ENCODE measurements around the gene FAM13B.

FAM13B gene

DNA sequence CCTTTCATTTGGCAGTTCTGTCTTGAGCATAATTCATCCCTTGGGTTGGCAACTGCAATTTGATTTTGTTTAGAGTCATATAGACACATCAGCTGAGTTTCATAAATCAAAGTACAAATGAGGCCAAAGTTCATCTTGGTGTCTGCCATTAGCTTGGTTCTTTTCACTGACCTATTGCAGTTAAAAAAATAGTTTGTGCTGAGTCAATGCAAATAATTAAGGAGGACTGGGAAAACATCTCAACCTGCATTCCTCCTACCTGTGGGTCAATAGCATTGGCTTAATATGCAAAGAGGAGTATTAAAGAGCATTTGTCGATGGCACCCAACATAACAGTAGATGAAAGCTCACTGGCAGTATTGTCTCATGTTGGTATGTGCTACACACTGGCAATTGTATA is 142.0 kb downstream of the FAM13B start:
- no peak for DNase-seq

- DNase-seq, result peak; percentile 90
These were observed 143.8 kb downstream of the FAM13B start, which contains the start of gene PKD2L2 for GRCh38 chr5:137888863-137889759. Gene PKD2L2 (plus strand): TSS chr5:137889457. CDS start chr5:137889492, 35 bp downstream.

DNA sequence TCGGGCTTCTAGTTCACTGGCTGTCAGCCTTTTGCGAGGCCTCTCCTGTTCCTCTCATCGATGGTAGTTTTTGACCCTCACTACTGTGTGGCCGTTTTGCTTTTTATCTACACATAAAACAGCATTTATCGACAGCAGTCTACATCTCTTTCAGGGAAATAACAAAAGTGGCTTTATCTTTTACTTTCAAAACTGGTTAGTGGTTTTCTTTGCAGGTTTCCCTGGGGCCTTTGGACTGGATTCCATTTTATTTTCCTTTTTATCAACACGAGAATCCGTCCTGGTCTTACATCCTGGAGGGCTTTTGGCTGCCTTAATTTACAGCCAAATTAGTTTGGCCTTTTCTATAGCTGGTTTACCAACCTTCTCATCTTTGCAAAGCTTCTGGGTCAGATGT is 144.4 kb downstream of the FAM13B start:
- DNase-seq, result no peak
